Esophagus squamous epithelium (tissue), 4 donors: ENCODE results near the gene AFDN.

ENCODE experiments used
- CTCF ChIP-seq, 6 experiments: fragments of 450-650 bp in 4 of 6; fragments of 200-600 bp in 2 of 6; sonication (generic) in 2 of 6; IDR thresholded peaks; one replicate each; pipeline ENCODE4 v1.5.1; 2016 to 2019; ENCODE audit warnings: antibody characterized with exemption in 6 of 6, mild to moderate bottlenecking in 4 of 6, moderate library complexity in 4 of 6
- POLR2A ChIP-seq, 4 donors: fragments of 450-650 bp; IDR thresholded peaks; one replicate each; pipeline ENCODE4 v1.6.1; 2017; ENCODE audit warnings: antibody characterized with exemption in 4 of 4, mild to moderate bottlenecking in 4 of 4, moderate library complexity in 3 of 4

GRCh38 chr6:167956983-167957492 lies 130.3 kb downstream of the AFDN start:
- no peak for TF ChIP-seq CTCF (IDR thresholded peaks at IDR 0.05)
- TF ChIP-seq POLR2A (IDR thresholded peaks at IDR 0.05): no peak
